ENCODE data around the gene WDR45B.

WDR45B gene

DNA sequence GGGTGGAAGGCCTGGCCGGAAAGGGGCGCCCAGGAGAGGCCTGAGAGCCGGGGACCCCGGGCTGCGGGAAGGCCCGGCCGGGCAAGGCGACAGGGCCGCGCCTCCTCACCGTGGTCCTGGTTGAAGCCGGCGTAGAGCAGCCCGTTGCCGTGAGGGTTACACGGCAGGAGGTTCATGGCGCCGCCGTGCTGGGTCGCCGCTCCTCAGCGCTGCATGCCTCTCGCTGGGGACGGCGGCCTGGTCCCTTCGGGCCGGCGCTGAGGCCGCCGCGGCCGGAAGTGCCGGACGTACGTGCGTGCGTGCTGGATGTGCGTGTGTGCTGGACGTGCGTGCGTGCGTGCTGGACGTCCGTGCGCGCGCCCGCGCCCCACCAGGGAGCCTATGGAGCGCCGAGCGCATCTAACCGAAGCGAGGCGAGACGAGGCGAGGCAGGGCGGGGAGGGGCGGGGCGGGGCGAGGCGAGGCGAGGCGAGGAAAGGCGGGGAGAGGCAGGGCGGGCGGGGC is at the start of gene WDR45B:
WDR45B (minus strand) TSS at position 280 of the 504 bp plus-strand sequence; CDS start at position 176, 104 bp downstream.
- in situ Hi-C loops (cut with MboI; ENCODE audit: low sequenced_read_pairs): no loop called here

DNA sequence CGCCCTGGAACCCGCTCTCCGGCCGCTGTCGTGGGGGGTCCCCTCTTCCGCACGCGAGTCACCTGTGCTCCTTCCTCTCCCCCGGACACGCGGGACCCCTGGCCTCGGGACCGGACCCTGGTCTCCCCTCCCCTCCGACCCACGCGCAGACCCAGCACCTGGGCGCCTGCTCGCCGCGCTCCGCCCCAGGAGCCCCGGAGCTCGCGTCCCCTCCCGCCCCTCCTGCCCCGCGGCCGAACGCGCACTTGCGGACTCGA is 49.5 kb upstream of the WDR45B start:
- in situ Hi-C loops (cut with MboI; ENCODE audit: low sequenced_read_pairs): no loop called here

DNA sequence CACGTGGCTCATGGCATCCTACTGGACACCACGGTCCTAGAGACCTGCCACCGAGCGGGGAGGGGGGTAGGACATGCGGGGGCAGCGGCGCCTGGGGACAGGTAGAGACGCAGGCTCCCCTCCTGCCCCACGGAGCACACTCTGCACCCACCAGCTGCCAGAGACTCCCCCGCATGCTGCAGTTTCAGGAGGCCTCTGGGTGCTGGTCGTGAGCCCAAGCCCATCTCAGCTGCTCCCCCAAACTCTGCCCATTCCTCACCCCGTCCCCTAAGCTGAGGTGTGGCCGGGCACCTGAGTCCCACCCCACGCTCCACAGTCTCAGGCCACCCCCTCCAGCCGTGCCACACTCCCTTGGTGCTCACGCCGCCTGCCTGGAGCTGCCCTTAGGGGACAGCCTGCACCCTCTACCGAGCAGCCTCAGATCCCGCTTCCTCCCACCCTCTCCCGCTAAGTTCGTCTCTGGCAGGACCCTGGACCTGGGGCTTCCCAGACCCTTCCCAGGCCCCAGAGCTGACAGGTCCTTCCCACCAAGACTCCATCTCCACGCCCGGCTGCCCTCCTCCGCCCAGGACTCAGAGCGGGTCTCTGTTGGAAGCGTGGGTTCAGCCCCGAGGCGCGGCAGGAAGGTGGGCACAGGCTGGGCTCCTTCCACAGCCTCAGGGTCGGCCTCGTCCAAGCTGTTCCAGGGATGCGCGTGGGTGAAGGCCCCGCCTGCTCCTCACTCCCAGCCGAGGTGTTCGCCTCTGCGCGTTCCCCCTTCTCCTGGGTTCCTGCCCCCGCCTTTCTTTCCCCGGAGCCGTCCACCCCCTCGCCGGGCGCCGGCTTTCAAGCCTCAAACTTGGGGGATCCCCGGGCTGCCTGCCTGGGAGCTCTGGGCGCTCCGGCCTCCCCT is 48.9 kb upstream of the WDR45B start:
- in situ Hi-C loops (cut with MboI; ENCODE audit: low sequenced_read_pairs): no loop called here

DNA sequence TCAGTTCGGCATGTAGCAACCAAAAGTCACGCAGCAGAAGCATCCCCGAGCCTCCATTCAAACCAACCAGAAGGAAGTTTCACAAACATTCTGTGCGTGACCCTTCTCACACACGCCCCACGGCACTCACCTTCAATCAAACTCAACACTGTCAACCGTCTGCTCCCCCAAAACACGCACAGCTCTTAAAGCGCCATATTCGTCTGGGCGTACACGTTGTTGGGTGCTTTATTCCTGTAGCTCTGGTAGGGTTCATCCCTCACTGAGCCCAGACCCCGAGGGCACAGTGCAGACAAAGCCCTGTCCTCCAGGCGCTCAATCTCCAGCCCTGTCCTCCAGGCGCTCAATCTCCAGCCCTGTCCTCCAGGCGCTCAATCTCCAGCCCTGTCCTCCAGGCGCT is 48.0 kb upstream of the WDR45B start:
- in situ Hi-C loops (cut with MboI; ENCODE audit: low sequenced_read_pairs): no loop called here

DNA sequence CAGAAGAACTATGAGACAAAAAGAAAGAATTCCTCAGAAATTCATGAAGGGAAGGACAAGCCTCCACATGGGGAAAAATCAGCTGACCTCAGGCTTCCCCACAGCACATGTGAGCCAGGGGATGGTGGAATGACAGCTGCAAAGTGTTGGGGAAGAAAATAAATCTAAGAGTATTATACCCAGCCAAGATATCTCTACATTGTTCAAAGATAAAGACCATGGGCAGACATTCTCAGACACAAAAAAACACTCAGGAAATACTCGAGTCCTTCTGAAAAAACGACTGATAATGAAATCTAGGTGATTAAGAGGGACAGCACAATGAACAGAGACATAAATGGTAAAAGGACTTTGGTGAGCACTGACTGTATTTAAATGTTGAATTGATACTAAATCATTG is 46.4 kb upstream of the WDR45B start:
- in situ Hi-C loops (cut with MboI; ENCODE audit: low sequenced_read_pairs): no loop called here

DNA sequence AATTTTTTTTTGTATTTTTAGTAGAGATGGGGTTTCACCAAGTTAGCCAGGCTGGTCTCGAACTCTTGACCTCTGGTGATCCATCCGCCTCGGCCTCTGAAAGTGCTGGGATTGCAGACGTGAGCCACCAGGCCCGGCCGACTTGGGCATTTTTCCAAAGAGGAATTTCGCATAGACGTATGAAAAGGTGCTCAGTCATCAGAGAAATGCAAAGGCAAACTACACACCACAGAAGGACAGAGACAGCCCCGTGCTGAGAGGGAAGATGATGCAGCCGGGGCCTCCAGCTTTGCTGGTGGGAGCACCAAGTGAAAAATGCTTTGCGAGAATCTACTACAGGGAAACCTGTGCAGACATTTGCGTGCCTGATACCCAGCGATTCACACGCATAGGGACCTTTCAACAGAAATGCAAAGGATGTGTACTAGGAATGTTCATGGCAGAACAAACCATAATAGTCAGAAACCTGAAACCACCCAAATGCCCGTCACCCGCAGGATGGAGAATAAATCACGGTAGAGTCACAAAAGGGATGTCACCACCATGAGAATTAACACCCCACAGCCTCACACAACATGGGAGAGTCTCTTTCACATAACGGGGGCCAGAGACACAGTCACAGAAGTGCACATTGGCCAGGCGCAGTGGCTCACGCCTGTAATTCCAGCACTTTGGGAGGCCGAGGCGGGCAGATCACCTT is 45.1 kb upstream of the WDR45B start:
- in situ Hi-C loops (cut with MboI; ENCODE audit: low sequenced_read_pairs): no loop called here

DNA sequence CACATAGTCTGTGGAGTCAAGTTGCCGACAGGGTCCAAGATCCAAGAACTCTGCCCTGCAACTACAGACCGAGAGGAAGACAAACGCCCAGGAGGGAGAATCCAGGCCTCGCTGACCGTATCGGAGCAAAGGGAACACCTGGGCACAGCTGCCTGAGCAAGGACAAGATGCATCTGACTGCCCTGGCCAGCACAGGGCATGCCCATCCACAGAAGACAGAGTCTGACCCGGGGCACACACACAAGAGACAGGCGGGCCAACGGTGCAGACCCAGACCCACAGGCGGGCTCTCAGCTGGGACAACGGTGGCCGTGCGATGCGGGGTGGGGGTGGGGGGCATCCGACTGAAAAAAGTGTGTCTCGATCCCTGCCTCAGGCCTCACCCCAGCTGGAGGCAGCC is 44.0 kb upstream of the WDR45B start:
- in situ Hi-C loops (cut with MboI; ENCODE audit: low sequenced_read_pairs): no loop called here

DNA sequence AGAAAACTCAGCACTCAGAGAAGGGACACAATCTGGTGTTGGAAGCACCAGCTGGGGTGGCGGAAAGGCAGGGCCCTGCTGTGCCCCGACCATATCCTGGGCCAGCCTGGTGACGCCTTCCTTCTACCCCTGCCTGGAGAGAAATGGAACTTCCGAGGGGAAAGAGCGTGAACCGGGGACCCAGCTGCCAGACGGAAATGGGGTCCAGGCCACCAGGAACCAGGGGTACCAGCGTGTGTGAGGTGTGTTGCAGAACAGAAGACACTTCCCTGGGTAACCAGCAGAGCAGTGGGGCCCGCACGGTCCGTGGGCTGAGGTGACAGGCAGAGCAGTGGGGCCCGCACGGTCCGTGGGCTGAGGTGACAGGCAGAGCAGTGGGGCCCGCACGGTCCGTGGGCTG is 43.5 kb upstream of the WDR45B start:
- in situ Hi-C loops (cut with MboI; ENCODE audit: low sequenced_read_pairs): no loop called here

DNA sequence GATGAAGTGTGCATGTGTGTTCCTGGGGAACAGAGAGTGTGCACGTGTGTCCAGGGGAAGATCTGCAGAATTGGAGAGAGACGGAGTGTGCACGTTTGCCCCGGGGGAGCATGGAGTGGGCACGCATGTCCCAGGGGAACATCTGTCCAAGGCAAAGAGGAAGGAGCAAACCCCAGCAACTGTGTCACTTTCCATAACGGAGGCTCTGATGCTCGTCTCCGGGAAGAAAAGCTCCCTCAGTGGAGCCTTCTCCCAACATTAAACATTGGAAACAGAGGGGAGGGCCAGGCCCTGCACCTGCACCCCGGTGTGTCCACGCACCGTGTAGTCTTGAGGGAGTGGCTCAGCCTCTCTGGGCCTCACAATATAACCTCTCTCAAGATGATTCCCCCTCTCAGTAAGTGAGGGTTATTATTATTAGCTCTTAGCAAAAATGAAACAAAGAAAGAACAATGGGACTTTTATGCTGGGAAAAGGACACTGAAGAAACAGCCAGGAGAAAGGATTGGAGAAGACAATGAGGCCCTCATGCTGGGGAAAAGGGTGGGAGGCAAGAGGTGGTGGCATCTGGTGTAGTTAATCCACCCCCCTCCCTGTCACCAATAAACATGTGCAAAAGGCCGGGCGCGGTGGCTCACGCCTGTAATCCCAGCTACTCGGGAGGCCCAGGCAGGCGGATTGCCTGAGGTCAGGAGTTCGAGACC is 42.7 kb upstream of the WDR45B start:
- in situ Hi-C loops (cut with MboI; ENCODE audit: low sequenced_read_pairs): no loop called here

DNA sequence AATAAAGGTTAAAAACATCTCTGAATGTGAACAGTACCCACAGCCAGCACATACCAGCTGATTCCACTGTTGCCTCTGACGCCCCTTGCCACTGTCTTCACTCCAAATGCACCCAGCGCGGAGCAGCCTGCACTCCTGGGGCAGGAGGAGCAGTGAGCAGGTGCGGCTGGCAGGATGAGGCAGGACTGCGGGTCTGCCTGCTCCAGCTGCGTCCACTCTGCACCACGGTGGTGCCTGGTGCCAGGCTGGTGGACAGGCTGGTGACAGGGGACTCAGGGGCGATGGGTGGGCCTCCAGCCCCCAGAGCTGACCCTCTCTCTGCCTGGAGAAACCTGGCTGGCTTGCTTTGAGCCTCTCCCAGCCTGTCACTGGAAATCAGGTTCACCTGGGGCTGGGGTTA is 40.8 kb upstream of the WDR45B start:
- in situ Hi-C loops (cut with MboI; ENCODE audit: low sequenced_read_pairs): no loop called here

DNA sequence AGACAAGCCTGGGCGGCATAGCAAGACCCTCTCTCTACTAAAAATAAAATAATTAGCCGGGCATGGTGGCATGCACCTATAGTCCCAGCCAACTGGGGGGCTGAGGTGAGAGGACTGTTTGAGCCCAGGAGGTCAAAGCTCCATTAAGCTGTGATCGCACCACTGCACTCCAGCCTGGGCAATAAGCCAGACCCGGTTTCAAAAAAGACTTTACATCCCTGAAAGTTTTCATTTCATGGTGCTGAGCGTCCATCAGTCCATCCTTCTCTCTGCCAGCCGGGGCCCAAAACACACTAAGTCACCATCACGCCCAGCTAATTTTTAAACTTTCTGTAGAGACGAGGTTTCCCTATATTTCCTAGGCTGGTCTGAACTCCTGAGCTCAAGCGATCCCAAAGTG is 39.6 kb upstream of the WDR45B start:
- in situ Hi-C loops (cut with MboI; ENCODE audit: low sequenced_read_pairs): no loop called here

DNA sequence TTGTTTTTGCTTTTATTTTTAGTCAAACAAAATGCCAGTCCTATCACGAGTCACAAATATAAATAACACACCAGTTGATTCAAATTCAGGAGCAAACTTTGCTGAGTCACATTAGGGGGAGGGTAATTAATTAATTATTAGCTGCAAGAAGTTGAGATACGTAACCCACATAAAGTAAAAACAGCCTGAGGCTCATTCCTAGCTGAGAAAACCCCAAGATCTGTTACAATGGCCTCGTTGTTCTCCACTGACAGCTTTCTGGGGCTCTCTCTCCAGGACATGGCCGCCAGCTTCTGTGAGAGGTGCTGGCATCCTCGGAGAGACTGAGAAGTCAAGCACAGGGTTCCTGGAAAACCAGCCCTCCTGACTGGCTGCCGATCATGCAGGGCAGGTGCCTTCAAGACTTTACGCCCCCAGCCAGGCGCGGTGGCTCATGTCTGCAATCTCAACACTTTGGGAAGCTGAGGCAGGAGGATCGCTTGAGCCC is 39.2 kb upstream of the WDR45B start:
- in situ Hi-C loops (cut with MboI; ENCODE audit: low sequenced_read_pairs): no loop called here

DNA sequence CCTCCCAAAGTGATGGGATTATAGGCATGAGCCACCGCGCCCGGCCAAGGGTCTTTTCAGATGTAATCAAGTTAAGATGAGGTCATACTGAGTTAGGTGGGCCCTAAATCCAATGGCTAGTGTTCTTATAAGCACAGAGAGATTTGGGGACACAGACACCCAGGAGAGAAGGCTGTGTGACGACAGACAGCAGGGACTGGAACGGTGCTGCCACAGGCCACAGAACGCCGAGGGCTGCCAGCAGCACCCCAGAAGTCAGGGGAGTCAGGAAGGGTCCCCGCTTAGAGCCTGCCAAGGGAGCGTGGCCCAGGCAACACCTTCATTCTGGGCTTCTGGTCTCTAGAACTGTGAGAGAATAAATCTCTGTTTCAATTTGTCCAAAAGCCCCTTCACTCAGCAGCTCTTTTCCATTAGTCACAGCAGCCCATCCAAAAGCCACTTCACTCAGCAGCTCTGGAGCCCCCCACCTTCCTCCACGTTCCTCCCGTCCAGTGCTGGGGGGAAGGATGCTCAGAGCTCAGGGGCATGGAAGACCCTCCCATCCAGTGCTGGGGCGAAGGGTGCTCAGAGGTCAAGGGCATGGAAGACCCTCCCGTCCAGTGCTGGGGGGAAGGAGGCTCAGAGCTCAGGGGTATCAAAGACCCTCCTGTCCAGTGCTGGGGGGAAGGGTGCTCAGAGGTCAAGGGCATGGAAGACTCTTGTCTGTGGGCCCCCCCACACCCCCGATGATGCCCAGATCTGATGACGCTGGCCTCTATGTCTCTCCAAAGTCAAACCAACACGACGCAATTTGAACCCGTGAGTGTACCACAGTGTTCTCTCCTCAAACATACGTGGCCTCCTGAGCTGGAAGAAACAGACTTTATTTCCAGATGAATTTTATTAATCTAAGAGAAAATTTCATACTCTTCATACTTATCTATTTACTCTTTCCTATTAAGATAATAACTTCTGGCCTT is 38.4 kb upstream of the WDR45B start:
- in situ Hi-C loops (cut with MboI; ENCODE audit: low sequenced_read_pairs): no loop called here

DNA sequence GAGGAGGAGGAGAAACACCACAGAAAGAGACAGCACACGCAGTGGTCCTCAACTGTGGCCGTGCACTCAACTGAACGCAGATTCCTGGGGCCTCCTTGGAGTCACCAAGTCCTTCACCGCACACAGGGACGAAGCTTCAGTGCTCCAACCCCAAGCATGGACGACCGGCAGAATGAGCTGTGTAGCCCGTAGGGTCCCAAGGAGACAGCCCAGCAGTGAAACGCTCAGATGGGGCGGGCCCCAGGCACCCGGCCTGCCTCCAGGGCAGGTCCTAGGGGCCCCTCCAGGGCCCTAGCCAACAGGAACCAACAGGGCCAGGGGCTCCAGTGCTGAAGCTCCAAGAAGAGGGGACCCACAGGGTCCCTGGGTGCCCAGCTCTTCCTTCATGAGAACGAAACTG is 37.0 kb upstream of the WDR45B start:
- in situ Hi-C loops (cut with MboI; ENCODE audit: low sequenced_read_pairs): no loop called here

DNA sequence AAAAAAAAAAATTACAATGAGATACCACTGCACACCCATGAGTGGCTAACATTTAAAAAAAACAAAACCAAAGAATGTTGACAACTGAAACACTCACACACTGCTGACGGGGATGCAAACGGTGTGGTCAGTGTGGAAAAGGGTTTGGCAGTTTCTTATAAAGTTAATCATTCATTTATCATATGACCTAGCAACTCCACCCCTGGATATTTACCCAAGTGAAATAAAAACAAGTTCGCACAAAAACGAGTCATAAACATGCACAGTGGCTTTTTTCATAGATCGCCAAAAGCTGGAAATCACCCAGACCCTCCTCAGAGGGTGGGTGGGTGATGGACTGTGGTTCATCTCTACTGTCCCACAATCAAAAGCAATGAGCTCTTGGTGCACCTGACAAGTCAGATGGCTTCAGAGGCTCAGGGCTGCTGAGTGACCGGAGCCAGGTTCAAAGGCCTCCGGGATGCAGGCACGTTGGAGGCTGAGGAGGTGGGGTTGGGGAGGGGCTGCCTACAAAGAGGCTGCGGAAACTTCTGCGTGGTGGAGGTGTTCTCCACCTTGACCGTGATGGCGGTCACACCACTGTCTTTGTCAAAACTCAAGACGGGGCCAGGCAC is 36.1 kb upstream of the WDR45B start:
- in situ Hi-C loops (cut with MboI; ENCODE audit: low sequenced_read_pairs): no loop called here

DNA sequence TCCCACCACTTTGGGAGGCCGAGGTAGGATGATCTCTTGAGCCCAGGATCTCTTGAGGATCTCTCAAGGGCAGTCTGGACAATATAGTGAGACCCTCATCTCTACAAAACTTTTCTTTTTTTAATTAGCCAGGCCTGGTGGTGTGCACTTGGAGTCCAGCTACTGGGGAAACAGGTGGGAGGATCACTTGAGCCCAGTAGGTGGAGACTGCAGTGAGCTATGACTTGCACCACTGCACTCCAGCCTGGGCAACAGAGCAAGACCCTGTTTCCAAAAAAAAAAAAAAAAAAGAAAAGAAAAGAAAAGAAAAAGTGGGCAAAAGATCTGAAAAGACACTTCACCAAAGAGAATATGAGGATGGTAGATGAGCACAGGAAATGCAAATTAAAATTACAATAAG is 35.3 kb upstream of the WDR45B start:
- in situ Hi-C loops (cut with MboI; ENCODE audit: low sequenced_read_pairs): no loop called here

DNA sequence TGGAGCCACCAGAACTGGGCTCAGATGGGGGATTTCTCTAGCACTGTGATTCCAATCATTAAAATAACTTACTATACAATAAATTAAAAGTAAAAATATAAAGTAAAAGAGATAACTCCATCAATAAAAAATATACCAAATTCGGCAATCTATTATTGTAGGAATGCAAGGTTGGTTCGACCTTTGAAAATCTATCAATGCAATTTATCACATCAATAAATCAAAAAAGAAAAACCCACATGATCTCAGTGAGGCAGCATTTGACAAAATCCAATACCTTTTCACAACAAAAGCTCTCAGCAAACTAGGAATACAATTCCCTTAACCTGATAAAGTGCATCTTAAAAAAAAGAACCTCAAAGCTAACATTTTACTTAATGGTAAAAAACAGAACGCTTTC is 33.3 kb upstream of the WDR45B start:
- in situ Hi-C loops (cut with MboI; ENCODE audit: low sequenced_read_pairs): no loop called here

DNA sequence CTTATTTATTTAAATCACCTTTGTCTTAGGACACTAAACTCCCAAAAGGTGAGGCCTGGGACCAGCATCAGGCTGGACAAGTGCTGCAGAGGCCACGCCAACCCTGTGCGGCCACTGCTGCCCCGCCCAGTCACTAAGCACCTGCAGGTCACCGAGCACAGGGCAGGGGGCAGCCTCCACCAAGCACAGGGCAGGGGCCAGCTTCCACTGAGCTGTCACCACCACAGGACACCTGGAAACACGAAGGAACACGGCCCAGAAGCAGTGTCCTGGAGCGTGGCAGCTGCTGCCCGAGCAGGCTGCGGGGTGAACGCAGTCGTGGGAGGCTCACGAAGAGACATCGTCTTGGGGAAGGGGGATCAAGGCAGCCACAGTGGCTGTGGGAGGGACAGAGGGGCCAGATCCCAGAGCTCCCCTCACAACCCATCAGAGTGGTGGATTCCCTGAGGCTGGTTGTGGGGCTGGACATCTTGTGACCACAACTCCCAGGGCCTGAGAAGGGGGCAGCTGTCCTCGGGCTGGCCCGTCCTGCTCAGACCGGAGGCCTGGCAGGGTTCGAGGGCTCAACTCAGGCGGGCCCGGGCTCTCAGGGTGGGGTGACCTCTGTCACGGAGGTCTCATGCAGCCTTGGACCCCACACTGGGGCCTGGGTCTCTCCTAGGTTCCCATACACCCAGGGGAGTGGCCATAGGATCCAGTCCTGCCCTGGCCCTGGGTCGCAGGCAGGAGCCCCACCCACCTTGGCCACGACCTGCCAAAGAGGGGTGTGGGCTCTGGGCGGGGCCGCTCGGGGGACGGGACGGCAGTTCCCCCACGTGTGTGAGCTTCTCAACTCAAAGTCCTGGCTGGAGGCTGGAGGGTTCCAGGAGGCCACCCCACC is 31.6 kb upstream of the WDR45B start:
- in situ Hi-C loops (cut with MboI; ENCODE audit: low sequenced_read_pairs): no loop called here

DNA sequence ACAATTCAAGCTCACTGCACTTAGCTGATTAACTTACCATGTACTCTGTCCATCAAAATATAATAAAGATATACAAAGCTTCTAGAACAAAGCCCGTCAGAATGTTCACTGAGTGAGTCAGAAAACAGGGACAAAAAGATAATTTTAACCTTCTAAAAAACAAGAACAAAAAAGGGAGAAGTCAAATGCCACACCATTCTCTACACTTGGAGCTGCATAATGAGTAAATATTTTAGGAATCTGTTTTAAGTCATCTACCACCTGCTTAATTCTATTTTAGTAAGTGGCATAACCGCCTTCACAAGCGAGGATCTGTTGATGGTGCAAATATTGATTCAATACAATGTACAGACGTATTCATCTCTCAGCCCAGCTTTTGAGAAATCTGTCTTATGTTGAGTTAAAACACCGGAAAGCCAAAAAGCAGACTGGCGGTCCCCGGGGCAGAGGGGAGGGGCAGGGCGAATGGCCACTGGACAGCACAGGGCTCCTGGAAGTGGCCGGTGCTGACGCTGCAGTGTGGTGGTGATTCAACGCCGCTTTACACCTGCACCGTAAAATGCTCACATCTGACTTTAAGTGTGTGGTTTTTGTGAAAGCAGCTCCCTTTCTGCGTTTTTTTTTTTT is 30.1 kb upstream of the WDR45B start:
- in situ Hi-C loops (cut with MboI; ENCODE audit: low sequenced_read_pairs): no loop called here
